ENCODE data around the gene MUC5B. TPM values are rescaled to one million over a fixed set of nuclear protein-coding genes. Genes with fewer than 3 reads are reported as not detected.

The MUC5B gene
- total and polyA plus RNA-seq, 2 of the 13 experiments (the other 11 are each of a cell fraction or from before 2014, with no cell fraction given), result 0.01 TPM; not detected in 1

DNA sequence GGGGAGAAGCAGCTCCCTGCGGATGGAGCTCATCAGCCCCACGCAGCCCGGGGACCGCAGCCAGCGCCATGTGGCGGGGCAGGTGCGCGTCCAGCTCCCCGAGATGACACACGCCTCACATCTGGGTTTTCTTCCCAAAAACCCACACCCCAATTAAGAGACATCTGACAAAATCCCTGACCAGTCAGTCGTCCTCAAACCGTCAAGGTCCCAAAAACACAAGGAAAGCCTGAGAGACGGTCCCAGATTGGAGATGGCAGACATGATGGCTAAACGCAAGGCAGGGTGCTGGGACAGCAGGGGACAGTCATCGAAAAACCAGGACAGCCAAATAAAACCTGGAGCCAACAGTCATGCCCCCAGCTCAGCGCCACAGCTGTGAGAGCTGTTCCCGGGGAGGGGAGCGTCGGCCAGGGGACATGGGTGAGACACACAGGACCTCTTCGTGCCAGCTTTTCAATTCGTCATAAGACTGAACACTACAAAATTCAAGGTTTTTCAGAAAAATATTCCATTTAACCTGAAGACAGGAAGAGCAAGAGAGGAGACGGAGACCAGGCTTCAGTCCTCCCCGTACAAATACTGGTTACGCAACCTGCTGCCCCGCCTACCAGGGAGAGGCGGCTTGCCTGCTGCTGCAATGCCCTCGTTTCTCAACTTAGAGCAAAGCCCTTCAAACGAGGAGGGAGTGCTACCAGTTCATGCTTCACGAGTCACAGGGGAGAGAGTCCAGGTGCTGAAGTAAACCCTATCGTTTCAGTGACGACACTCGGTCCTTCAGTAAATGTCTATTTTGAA, 76.0 kb downstream of the MUC5B start (continued):
- TF ChIP-seq, protein P1, sequence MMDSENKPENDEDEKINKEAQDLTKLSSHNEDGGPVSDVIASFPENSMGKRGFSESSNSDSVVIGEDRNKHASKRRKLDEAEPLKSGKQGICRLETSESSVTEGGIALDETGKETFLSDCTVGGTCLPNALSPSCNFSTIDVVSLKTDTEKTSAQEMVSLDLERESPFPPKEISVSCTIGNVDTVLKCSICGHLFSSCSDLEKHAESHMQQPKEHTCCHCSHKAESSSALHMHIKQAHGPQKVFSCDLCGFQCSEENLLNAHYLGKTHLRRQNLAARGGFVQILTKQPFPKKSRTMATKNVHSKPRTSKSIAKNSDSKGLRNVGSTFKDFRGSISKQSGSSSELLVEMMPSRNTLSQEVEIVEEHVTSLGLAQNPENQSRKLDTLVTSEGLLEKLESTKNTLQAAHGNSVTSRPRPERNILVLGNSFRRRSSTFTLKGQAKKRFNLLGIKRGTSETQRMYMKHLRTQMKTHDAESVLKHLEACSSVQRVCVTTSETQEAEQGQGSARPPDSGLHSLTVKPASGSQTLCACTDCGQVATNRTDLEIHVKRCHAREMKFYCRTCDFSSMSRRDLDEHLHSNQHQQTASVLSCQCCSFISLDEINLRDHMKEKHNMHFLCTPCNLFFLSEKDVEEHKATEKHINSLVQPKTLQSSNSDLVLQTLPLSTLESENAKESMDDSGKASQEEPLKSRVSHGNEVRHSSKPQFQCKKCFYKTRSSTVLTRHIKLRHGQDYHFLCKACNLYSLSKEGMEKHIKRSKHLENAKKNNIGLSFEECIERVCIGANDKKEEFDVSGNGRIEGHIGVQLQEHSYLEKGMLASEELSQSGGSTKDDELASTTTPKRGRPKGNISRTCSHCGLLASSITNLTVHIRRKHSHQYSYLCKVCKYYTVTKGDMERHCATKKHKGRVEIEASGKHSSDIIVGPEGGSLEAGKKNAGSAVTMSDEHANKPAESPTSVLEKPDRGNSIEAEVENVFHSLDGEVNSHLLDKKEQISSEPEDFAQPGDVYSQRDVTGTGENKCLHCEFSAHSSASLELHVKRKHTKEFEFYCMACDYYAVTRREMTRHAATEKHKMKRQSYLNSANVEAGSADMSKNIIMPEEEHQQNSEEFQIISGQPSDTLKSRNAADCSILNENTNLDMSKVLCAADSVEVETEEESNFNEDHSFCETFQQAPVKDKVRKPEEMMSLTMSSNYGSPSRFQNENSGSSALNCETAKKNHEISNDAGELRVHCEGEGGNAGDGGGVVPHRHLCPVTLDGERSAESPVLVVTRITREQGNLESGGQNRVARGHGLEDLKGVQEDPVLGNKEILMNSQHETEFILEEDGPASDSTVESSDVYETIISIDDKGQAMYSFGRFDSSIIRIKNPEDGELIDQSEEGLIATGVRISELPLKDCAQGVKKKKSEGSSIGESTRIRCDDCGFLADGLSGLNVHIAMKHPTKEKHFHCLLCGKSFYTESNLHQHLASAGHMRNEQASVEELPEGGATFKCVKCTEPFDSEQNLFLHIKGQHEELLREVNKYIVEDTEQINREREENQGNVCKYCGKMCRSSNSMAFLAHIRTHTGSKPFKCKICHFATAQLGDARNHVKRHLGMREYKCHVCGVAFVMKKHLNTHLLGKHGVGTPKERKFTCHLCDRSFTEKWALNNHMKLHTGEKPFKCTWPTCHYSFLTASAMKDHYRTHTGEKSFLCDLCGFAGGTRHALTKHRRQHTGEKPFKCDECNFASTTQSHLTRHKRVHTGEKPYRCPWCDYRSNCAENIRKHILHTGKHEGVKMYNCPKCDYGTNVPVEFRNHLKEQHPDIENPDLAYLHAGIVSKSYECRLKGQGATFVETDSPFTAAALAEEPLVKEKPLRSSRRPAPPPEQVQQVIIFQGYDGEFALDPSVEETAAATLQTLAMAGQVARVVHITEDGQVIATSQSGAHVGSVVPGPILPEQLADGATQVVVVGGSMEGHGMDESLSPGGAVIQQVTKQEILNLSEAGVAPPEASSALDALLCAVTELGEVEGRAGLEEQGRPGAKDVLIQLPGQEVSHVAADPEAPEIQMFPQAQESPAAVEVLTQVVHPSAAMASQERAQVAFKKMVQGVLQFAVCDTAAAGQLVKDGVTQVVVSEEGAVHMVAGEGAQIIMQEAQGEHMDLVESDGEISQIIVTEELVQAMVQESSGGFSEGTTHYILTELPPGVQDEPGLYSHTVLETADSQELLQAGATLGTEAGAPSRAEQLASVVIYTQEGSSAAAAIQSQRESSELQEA (CRISPR knock-in tag; IDR thresholded peaks at IDR 0.05; ENCODE audit: not compliant biosample characterization), result no peak
- TF ChIP-seq ZNF503 (CRISPR knock-in tag; IDR thresholded peaks at IDR 0.05) (peak; percentile 58; the same call in 1 of the 2 replicates), MYC (CRISPR knock-in tag; IDR thresholded peaks at IDR 0.05; ENCODE audit: borderline replicate concordance) (peak; percentile 78), ZNF615 (CRISPR knock-in tag; IDR thresholded peaks at IDR 0.05; ENCODE audit: borderline replicate concordance) (no peak), ZNF331 (CRISPR knock-in tag; IDR thresholded peaks at IDR 0.05) (peak; percentile 96), ZNF253 (CRISPR knock-in tag; IDR thresholded peaks at IDR 0.05; ENCODE audit: borderline replicate concordance) (no peak), PHF21A (CRISPR knock-in tag; IDR thresholded peaks at IDR 0.05) (peak; percentile 59; the same call in 1 of the 2 replicates), NBN (conservative IDR thresholded peaks at IDR 0.05) (no peak), GABPA (IDR thresholded peaks at IDR 0.05; ENCODE audit: low read depth, low read length) (no peak), GABPA (CRISPR knock-in tag; IDR thresholded peaks at IDR 0.05; ENCODE audit: low read depth) (0 out of 2 replicates have a peak, but pooled peaks have one; percentile 9), MATR3 (CRISPR knock-in tag; IDR thresholded peaks at IDR 0.05) (no peak), ZNF580 (CRISPR knock-in tag; IDR thresholded peaks at IDR 0.05; ENCODE audit: borderline replicate concordance, low read depth) (peak; percentile 65; the same call in 1 of the 2 replicates), ZNF777 (CRISPR knock-in tag; IDR thresholded peaks at IDR 0.05) (no peak), ZBTB42 (CRISPR knock-in tag; IDR thresholded peaks at IDR 0.05) (no peak), HMGA1 (CRISPR knock-in tag; conservative IDR thresholded peaks at IDR 0.05) (no peak)
- TF ChIP-seq, protein P2, sequence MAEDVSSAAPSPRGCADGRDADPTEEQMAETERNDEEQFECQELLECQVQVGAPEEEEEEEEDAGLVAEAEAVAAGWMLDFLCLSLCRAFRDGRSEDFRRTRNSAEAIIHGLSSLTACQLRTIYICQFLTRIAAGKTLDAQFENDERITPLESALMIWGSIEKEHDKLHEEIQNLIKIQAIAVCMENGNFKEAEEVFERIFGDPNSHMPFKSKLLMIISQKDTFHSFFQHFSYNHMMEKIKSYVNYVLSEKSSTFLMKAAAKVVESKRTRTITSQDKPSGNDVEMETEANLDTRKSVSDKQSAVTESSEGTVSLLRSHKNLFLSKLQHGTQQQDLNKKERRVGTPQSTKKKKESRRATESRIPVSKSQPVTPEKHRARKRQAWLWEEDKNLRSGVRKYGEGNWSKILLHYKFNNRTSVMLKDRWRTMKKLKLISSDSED (CRISPR knock-in tag; IDR thresholded peaks at IDR 0.05), result no peak
- TF ChIP-seq, protein P3, sequence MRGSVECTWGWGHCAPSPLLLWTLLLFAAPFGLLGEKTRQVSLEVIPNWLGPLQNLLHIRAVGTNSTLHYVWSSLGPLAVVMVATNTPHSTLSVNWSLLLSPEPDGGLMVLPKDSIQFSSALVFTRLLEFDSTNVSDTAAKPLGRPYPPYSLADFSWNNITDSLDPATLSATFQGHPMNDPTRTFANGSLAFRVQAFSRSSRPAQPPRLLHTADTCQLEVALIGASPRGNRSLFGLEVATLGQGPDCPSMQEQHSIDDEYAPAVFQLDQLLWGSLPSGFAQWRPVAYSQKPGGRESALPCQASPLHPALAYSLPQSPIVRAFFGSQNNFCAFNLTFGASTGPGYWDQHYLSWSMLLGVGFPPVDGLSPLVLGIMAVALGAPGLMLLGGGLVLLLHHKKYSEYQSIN (CRISPR knock-in tag; IDR thresholded peaks at IDR 0.05; ENCODE audit: borderline replicate concordance), result no peak

Measured in HepG2 (cell line).